Measurements from ENCODE around the gene ARMC7.

- no peak for TF ChIP-seq YY1 (IDR thresholded peaks at IDR 0.05; ENCODE audit: insufficient read depth, insufficient read length)
- TF ChIP-seq ZNF274 (IDR thresholded peaks at IDR 0.05; ENCODE audit: low read depth, low read length), result no peak
These were observed at the start of gene ARMC7 for GRCh38 chr17:75109407-75110233.

Measured in NT2/D1 (cell line).